HEK293T (cell line): ENCODE measurements around the gene PDE1A.

Experiments
- ELF4 ChIP-seq: fragments of 450-650 bp; IDR thresholded peaks from 2 replicates; pipeline ENCODE4 v1.6.1; 2017; ENCODE audit warnings: antibody characterized with exemption
- FOXA1 ChIP-seq: fragments of 450-650 bp; IDR thresholded peaks from 2 replicates; pipeline ENCODE4 v1.6.1; 2016; ENCODE audit warnings: mild to moderate bottlenecking
- FOXM1 ChIP-seq: fragments of 450-650 bp; IDR thresholded peaks from 2 replicates; pipeline ENCODE4 v1.6.1; 2017; ENCODE audit warnings: mild to moderate bottlenecking, borderline replicate concordance
- HDGF ChIP-seq: fragments of 450-650 bp; IDR thresholded peaks from 2 replicates; pipeline ENCODE4 v1.6.1; 2017; ENCODE audit warnings: antibody characterized with exemption, borderline replicate concordance
- L3MBTL2 ChIP-seq: fragments of 450-650 bp; conservative IDR thresholded peaks from 2 replicates; pipeline ENCODE4 v1.6.1; 2016; ENCODE audit warnings: mild to moderate bottlenecking
- SP1 ChIP-seq: fragments of 450-650 bp; IDR thresholded peaks from 2 replicates; pipeline ENCODE4 v1.6.1; 2017
- ZNF384 ChIP-seq: fragments of 450-650 bp; IDR thresholded peaks from 2 replicates; pipeline ENCODE4 v1.6.1; 2016
- TF ChIP-seq, protein P1 (sequence below): fragments of 450-650 bp; IDR thresholded peaks from 2 replicates; pipeline ENCODE4 v1.6.1; 2016

DNA sequence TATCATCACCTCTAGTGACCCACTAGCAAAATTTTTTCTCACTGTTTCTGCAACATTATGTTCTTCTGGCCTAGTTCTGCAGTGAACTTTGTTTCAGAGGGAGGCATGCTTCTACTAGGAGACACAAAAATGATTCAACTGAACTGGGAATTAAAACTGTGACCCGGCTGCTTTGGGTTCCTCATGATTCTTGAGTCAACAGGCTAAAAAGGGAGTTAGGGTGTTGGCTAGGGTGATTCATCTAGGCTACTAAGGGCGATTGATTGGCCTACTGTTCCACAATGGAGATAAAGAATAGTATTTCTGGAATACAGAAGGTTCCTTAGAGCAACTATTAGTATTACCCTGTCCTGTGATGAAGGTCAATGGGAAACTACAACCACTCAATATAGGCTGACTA lies 261.6 kb downstream of the PDE1A start:
- TF ChIP-seq FOXA1 = no peak
- TF ChIP-seq, protein P1, sequence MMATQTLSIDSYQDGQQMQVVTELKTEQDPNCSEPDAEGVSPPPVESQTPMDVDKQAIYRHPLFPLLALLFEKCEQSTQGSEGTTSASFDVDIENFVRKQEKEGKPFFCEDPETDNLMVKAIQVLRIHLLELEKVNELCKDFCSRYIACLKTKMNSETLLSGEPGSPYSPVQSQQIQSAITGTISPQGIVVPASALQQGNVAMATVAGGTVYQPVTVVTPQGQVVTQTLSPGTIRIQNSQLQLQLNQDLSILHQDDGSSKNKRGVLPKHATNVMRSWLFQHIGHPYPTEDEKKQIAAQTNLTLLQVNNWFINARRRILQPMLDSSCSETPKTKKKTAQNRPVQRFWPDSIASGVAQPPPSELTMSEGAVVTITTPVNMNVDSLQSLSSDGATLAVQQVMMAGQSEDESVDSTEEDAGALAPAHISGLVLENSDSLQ = no peak
- no peak for TF ChIP-seq SP1
- no peak for TF ChIP-seq FOXM1
- no peak for TF ChIP-seq ELF4
- no peak for TF ChIP-seq L3MBTL2
- no peak for TF ChIP-seq HDGF
- no peak for TF ChIP-seq ZNF384
